ENCODE data around the gene PGM2L1. TPM values are rescaled to one million over a fixed set of nuclear protein-coding genes. Genes with fewer than 3 reads are reported as not detected.

PGM2L1 gene
- polyA plus RNA-seq (2013, experiment 1 of 2; ENCODE audit: insufficient read length) = 9.4 TPM
- polyA plus RNA-seq (2013, experiment 2 of 2; ENCODE audit: insufficient read length) = 9.0 TPM

DNA sequence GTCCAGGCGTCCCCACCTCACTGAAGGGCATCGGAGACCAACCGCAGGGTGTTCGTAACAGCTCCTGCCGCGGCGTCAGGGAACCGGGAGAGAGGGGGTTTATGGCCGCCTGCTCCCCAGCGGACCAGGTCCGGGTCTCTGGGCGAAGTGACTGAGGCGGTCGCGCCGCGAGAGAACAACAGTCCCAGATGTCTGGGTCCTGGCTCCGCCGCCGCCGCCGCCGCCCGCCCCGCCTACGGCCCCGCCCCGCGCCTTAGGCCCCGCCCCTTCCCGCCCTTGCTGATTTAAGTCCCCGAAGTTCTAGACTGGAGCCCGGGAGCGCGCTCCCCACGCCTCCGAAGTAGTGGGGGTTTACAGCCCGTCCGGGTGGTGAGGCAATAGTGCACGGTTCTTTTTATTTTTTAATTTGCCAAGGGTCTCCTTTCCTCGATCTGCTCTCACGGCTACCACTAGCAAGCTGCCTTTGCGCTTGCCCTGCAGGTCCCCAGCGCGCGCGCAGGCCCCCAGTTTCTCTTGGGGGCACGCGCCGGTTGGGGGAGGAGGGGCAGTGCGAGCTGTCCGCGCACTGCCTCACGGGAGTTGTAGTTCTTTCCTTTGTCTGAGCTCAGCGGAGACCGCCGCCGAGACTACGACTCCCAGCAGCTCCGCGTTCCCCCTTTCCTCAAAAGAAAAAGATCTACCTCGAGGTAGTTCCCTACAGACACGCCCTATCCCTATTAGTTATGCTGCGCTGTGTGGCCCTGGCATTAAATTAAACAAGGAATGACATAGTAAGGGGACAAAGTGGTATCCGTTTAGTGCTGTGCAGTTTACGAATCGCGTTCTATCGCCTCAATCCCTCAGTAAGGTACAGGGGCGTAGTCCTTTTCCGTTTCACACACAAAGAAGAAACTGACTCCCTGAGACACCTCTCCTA, at the start of gene PGM2L1:
Gene PGM2L1 (minus strand): TSS at position 190 of the 916 bp plus-strand sequence. CDS start 272 bp downstream, outside the sequence.
- peak; percentile 94 for DNase-seq

DNA sequence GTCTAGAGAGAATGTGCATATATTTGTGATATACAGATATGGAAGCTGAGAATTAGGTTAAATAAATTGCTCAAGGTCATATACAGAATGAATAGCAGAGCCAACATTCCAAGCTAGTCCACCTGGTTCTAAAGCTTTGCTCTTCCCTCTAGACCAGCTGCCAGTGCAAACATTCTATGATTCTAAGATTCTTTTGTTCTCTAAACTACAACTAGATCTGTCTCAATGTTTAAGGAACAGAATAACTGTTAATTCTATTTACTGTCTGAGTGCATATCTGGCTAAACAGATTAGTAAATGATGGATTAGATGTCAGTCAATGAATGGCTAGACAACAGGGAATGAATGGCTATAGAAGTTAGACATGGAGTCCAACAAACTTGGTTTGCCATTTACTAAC, 49.5 kb upstream of the PGM2L1 start:
- no peak for DNase-seq

DNA sequence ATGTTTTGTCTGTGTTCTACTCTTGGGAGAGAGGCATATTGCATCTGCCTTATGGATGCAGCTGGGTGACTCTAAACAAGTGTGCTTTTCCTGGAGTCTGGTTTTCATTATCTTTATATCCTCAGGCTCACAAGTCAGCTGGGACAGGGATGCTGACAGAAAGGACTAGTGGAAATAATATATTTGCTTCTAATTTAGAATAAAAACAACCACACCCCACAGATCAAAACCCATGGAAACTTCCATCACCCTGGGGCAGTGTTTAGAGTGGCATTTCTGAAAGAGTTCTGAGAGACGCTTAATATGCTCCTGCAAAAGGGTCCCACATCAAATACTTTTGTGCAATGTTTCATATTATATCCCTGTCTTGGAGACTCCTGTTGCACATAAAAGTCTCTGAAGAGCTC, 48.3 kb upstream of the PGM2L1 start:
- no peak for DNase-seq

DNA sequence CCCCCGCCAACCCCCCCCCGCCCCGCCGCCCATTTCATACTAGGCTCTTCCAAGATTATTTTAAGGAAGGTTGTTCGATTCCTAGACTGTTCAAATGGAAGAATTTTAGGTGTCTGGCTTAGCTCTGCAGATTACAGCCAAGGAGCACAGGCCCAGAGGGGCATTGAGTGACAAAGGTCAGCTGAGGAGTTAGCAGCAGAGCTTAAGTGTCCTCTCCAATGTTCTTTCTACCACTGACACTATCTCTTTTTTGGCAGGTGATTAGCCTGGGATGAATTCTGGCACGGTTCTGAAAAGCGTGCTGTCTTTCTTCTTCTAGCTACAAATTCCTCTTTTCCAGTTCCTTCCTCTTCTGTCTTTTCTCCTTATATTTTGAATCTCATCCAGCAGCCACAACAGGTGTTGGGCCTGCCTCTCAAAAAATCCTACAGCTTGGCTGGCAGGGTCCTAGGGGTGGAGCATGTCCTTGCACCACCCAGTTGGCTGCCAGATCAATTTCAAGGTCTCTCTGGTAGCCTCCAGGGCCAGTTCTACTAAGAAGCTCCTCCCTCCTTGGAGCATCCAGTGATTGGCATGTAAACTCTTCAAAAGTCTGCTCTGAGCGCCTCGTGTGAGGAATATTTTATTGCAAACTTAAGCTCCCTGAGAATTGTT, 46.1 kb upstream of the PGM2L1 start:
- DNase-seq = no peak

DNA sequence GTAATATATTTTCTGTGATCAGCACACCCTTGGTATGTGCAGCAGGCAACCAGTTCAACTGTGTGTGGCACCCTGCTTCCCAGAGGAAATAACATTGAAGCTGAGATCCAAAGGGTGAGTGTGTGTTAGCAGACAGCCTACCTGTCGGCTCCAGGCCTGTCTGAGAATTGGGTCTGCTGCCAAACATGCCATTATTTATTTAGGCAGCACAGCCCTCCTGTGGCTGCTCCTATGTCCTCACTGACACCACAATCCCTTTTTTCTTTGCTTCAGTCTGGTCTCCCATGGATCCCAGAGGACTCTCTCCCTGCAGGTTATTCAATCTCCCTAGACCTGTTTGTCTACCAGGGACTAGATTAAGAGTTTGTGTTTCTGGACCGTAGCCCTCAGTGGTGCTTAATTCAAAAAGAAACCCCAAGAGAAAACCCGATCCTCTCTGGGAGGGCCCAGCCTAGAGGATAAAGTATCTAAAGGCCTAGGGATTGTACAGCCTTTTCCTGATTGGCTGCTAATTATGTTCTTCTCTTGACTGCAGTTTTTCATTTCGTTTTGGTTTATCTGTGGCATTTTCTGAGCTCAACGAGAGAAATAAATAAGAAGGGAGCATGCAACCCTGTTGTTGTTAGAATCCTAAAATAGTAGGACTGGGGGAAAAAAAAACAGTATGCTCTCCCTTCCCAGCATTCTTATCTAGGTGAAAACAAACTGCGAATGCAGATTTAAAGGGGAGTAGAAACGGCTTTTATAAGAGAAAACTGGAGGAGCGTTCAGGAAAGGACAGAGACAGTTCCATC, 45.0 kb upstream of the PGM2L1 start:
- DNase-seq = no peak

DNA sequence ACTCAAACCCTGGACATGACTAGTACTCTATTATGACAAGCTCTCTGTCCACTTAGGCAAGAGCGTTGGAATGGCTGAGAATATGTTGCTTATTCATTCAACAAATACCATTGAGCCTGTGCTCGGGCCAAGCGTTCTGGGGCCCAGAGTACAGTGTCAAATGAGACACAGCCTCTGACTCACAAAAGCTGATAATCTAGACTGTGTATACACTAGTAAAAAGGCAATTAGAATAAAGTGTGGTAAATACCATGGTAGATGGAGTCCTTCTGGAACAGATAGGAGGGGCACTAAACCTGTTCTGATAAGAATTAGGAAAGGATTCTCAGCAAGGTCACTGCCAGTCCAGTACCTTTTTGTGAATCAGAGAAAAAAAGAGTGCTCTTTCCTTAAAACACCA, 44.4 kb upstream of the PGM2L1 start:
- peak; percentile 19 for DNase-seq

DNA sequence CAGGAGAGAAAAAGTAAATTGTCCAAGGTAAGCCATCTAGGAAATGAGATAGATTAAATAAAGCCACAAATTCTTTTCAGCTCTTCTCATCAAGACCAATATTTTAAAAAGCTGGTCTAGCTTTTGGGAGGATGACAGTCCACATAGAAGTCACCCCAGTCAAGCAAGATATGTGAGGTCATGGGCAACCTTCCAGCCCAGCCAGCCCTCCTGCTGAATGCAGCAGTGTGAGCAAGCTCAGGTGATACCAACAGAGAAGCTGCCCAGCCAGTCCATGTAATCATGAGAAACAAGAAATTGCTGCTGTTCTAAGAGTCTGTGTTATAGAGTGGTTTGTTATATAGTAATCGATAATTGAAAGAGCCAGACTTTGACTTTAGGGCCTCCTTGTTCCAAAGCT, 40.4 kb upstream of the PGM2L1 start:
- DNase-seq = no peak

DNA sequence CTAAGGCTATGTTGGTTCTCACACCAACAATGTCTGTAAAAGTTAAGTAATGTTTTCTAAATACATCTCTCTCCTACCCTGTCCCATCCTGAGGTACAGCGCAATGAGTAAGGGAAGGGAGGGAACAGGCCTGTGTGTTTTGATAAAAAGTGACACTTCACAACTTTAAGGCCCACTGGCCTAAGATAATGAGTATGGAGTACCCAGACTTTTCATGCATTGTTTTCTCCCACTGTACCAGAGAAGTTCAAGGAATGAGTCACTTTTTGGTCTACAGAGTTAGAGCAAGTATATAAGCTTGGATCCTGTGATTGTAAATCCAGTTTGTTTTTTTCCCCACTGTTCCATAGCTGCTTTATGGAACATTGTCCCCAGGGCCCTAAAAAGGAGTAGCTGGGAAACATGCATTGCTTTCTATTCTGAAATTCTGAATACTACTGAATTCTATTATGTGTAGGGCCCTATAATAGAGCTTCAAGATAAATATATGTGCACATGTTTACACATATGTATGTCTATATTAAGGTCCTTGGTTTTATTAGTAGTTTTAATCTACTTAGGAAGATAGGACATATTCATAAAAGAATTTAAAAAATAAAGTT, 39.3 kb upstream of the PGM2L1 start:
- DNase-seq = peak; percentile 41

DNA sequence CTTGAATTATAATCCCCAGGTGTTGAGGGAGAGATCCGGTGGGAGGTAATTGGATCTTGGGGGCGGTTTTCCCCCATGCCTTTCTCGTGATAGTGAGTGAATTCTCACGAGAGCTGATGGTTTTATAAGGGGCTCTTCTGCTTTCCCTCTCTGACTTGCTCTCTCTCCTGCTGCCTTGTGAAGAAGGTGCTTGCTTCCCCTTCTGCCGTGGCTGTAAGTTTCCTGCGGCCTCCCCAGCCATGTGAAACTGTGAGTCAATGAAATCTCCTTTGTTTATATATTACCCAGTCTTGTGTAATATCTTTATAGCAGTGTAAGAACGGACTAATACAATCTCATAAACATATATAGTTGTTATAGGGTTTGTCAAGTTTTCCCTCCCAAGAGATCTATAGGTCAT, 36.3 kb upstream of the PGM2L1 start:
- no peak for DNase-seq

DNA sequence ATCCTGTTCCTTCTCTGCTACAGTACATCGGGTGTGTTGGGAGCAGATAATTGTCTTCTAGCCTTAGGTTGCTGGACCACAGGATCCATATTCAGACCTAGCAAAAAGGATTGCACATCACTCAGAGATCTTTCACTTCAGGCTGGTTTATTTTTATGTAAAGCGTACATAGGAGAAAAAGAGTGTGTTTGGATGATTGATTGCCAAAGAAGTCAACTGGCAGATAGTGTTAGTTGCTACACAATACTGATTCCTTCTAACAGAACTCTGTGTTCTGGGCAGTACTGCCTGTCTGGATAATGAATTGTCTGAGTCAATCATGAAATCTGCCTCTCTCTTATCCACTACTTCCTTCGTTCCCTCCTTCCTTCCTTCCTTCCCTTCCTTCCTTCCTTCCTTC, 31.0 kb upstream of the PGM2L1 start:
- no peak for DNase-seq

DNA sequence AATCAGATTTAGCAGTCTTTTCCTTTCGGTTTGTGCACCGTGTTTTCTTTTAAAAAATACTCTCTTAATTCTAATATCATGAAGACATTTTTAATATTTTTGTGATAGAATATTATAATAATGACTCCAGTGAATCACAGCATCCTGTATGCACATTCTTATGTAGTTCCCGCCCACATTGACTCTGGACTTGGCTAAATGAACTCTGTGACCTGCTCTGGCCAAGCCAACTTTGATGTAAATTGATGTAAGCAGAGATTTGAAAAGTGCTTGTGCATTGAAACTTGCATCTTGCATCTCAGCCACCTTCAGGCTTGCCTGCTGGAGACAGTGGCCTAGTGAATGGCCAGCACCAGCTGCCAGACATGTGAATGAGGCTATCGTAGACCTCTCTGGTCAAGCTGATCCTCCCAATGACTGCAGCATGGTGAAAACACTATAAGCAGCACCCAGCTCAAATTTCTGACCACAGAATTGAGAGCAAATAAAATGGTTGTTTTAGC, 29.2 kb upstream of the PGM2L1 start:
- DNase-seq = no peak

DNA sequence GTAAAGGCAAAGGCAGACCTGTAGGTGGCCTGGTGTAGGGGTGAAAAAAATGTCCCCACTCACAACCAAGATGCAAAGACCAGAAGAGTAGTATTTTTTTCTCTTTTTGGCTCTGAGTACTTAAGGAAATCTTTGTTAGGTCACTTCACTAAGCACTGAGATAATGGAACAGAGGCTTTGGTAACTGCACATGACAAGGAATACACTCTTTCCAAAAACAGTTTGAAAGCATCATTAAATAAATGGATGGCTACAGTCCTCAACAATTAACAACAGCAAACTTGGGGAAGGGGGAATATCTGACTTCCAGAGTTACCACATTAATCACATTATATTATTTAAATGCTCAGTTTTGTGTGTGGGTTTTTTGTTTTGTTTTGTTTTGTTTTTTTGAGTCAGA, 26.9 kb upstream of the PGM2L1 start:
- DNase-seq = no peak

DNA sequence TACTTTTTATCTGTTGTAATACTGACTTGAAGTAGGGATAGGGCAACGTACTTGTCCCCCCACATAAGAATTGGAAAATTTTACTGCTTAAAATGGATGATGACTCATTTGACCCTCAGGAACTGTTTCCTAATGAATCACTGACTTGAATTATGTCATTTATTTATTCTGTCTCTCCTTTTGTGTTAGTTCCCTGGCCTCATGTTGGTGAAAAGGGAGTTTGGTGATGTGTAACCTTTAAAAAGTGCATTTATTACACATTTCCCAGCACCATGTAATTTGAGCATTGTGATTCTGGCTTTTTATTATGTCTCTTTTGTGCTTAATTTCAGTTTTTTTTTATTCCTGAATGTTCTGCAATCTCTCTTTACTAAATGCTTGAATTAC, 20.3 kb upstream of the PGM2L1 start:
- DNase-seq = peak; percentile 88

DNA sequence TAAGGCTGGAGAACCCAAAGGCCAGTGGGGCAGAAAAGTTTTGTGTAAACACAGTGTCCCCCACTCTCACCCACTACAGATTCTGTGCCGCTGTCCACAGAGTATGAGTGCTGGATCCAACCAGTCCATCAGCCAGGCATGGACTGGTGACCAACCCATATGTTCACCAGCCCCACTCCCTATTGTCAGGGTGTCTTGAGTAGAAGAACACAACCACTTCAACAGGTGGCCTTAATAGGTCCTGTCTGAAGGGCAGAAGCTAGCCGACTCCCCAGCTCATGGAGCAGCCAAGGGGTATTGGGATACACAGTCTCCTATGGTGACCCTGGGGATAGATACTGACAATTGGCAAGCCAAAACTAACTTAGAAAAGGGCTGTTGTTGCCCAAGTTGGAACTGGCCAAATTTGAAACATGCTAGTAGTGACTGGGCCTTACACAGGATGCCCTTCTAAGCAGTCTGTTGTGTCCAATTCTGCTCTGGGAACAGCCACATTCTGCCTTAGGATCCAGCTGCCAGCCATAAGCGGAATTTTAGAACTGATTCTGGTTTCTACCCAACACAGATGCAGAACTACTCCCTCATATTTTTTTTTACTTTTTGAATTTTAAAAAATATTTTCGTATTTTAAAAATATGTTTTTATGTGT, 19.8 kb upstream of the PGM2L1 start:
- peak; percentile 38 for DNase-seq

DNA sequence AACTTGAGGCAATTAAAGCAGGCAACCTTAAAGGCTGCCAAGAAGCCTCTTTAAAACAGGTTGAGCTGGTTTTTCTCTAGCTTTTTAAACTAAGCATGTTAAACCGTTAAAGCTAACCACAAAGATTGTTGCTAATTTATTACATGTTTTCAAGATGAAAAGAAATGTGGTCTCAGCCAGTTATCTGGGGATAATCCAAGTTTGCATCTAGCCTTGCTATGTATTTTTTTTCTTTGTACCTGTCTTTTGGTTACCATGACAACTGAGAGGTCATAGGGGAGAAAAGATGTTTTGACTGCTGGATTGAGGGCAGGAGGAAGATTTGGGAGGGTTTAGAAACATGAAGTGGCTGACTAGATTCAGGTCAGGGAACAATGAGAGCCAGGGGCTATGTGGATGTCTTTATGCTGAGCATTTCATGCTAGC, 19.2 kb upstream of the PGM2L1 start:
- DNase-seq = peak; percentile 25

DNA sequence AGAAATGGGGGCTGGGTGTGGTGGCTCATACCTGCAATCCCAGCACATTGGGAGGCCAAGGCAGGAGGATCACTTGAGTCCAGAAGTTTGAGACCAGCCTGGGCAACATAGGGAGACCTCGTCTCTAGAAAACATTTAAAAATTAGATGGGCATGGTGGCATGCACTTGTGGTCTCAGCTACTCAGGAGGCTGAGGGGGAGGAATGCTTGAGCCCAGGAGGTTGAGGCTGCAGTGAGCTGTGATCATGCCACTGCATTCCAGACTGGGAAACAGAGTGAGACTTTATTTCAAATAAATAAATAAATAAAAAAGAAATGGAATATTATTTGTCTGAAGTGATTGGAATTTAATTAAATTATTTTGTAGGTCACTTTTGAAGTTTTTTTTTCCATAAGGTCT, 18.7 kb upstream of the PGM2L1 start:
- DNase-seq = peak; percentile 18

DNA sequence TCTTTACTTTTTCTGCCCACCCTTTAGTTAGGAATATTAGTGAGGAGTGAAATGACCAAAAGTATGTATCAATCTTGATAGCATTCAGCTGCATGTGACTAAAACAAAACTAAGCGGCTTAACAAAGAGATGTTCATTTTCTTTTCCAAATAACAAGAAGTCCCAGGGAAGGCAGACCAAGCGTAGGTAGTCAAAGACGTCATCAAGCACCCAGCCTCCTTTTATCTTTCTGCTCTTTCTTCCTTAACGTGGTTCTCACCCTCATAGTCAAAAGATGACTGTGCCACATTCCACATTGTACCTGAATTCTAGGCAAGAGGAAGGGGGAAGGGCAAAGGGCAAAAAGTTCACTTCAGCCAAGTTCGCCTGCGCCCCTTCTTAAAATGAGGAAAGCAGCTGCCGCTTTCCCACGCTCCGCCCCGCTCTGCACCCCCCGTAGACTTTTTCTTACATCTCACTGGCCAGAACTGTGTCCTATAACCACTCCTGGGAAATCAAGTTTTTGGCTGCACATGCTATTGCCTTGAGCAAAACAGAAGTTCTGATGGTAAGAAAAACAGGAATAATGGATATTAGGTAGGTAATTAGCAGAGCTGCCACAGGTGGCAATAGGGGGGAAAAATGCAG, 14.6 kb upstream of the PGM2L1 start:
- no peak for DNase-seq

DNA sequence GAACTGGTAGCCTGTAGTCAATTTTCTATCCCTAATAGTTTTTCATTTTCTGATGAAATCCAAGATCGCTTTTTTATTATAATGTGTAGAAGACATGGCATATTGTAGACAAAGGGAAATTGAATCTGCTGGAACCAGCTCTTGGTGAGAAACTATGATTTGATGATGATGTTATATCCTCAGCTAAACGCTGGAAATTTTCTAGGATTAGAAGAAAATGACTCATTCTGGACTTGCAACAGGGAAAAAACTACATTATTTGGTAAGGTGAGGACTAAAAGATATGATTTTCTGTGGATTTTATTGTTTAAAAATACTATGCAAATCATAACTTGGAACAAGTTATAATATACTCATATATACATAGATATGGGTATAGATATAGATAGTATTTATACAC, 14.1 kb upstream of the PGM2L1 start:
- peak; percentile 18 for DNase-seq

DNA sequence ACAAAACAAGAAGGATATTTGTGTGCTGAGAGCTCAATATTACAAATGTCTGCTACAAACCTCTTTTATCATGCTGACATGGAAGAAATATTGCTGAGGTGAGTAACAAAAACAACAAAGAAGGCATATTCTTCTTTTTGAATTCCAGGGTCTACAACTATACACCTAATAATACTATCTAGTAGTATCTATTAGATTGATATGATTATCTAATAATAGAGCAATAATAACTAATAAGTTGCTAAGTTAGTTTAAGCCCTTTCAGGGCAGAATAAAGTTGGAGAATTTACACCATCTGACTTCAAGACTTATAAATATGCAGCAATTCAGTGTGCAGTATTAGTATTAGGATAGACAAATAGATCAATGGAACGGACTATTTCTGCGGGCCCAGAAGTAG, 11.4 kb upstream of the PGM2L1 start:
- DNase-seq = no peak

DNA sequence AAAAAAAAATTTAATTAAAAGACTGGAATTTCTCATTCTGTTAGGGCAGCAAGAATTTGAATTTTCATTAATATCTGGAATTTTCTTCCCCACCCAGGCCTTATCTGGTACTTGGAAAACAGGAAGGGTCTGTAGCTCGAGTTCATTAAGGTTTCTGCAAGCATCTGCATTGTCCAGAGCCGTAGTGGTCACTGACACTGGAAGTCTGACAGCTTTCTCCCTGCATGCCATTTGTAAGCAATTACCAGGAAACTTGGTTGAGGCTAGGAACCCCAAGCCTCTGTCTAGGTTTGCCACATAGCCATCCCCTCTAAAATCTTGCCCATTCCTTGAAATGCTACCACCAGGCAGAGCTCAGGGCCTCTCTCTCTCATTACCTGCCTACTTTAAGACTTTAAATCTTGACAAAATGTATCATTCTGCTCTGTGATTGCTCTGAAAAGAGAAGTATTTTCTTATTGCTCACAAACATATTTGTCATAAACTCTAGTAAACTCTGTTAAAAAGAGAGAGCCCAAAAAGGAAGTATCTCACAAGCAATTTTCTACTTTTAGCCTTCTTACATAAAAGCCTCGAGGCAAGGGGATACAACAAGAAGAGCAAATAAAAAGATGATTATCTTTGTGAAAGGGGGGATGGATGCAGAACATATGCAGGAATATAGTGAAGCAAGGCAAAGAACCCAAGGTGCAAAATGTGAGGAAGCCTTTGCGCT, 5.5 kb upstream of the PGM2L1 start:
- no peak for DNase-seq

DNA sequence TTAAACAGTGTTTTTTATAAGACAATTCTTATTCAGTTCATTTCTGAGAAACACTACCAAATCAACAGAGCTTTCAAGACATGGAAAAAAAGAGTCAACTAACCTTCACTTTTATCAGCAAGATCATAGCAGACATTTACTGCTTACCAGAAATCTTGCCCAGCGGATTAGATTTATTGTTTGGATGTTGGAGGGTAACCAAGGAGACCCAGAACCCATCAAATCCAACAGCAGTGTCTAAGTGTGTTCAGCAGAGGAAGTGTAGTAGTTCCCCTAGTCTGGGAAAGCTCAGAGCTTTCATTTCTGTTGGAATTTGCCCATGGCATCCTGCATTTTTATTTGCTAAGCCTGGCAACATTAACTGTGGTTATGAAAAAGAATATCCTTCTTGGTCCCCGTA, 2.4 kb upstream of the PGM2L1 start:
- no peak for DNase-seq

All from fibroblast of skin of back (primary cell).